ENCODE data around the gene RGPD8. TPM values are rescaled to one million over a fixed set of nuclear protein-coding genes. Genes with fewer than 3 reads are reported as not detected.

RGPD8 gene
- total RNA-seq, 2 donors from 2014 or later: 17.1 to 42.7 TPM

GRCh38 chr2:112476434-112476833 is 43.0 kb upstream of the RGPD8 start:
- no peaks in the 10 kb centered on the region for H3K4me1 ChIP-seq (ENCODE audit: control insufficient read depth, insufficient read depth, low read length)
- Mint-ChIP-seq H3K9me3 (no peaks in the 10 kb centered on the region), H3K4me3 (no peak overlapping the region), H3K27ac (no peak overlapping the region), H3K4me1 (peaks cover 4% of the 10 kb centered on the region), H3K27me3 (ENCODE audit: insufficient read depth) (peaks cover 9% of the 10 kb centered on the region), H3K36me3 (ENCODE audit: low read depth) (no peaks in the 10 kb centered on the region)
- no peak overlapping the region for H3K9ac ChIP-seq (ENCODE audit: extremely low read depth, low read length, poor library complexity, severe bottlenecking)
- H3K9me3 ChIP-seq (ENCODE audit: control insufficient read depth, low read length): no peaks in the 10 kb centered on the region
- H3K4me3 ChIP-seq (ENCODE audit: low read length): no peak overlapping the region
- TF ChIP-seq CTCF (conservative IDR thresholded peaks at IDR 0.05): no peak
- no peak overlapping the region for H3K27ac ChIP-seq (ENCODE audit: low read depth, low read length)
- DNase-seq: no peak
- H3K27me3 ChIP-seq (ENCODE audit: control insufficient read depth, insufficient read depth, low read length, poor library complexity, severe bottlenecking): no peaks in the 10 kb centered on the region
- no peaks in the 10 kb centered on the region for H3K36me3 ChIP-seq (ENCODE audit: control insufficient read depth, insufficient read depth, low read length)
- 89 to 92% methylated on average over 7 of the region's 7 CpGs for WGBS, 2 experiments (ENCODE audit: insufficient coverage in 1 of 2, insufficient read length in 1 of 2)

- no peaks in the 10 kb centered on the region for H3K36me3 ChIP-seq (ENCODE audit: control insufficient read depth, insufficient read depth, low read length)
- H3K4me3 Mint-ChIP-seq: no peak overlapping the region
- WGBS, 2 experiments (ENCODE audit: insufficient coverage in 1 of 2, insufficient read length in 1 of 2): 81 to 87% methylated on average over 6 of the region's 6 CpGs
These were observed 41.5 kb upstream of the RGPD8 start for GRCh38 chr2:112474844-112475486.

GRCh38 chr2:112472547-112473263 is 39.3 kb upstream of the RGPD8 start:
- Histone ChIP-seq H3K36me3 (ENCODE audit: control insufficient read depth, insufficient read depth, low read length) (no peaks in the 10 kb centered on the region), H3K9me3 (ENCODE audit: control insufficient read depth, low read length) (no peaks in the 10 kb centered on the region), H3K4me3 (ENCODE audit: low read length) (no peak overlapping the region), H3K9ac (ENCODE audit: extremely low read depth, low read length, poor library complexity, severe bottlenecking) (no peak overlapping the region), H3K4me1 (ENCODE audit: control insufficient read depth, insufficient read depth, low read length) (no peaks in the 10 kb centered on the region), H3K27ac (ENCODE audit: low read depth, low read length) (no peak overlapping the region), H3K27me3 (ENCODE audit: control insufficient read depth, insufficient read depth, low read length, poor library complexity, severe bottlenecking) (no peaks in the 10 kb centered on the region)
- Mint-ChIP-seq H3K4me1 (no peaks in the 10 kb centered on the region), H3K4me3 (no peak overlapping the region), H3K27me3 (ENCODE audit: insufficient read depth) (peaks cover 10% of the 10 kb centered on the region), H3K27ac (no peak overlapping the region), H3K36me3 (ENCODE audit: low read depth) (no peaks in the 10 kb centered on the region), H3K9me3 (peaks cover 6% of the 10 kb centered on the region)
- TF ChIP-seq CTCF (conservative IDR thresholded peaks at IDR 0.05): no peak
- DNase-seq: no peak
- 88 to 90% methylated on average over 3 to 5 of the region's 6 CpGs for WGBS, 2 experiments (ENCODE audit: insufficient coverage in 1 of 2, insufficient read length in 1 of 2)

More at GRCh38 chr2:112474844-112475486, 41.5 kb upstream of the RGPD8 start:
- H3K27ac Mint-ChIP-seq: no peak overlapping the region
- H3K9me3 ChIP-seq (ENCODE audit: control insufficient read depth, low read length): no peaks in the 10 kb centered on the region
- no peaks in the 10 kb centered on the region for H3K36me3 Mint-ChIP-seq (ENCODE audit: low read depth)
- no peaks in the 10 kb centered on the region for H3K9me3 Mint-ChIP-seq
- no peak for DNase-seq
- no peaks in the 10 kb centered on the region for H3K4me1 ChIP-seq (ENCODE audit: control insufficient read depth, insufficient read depth, low read length)
- H3K27ac ChIP-seq (ENCODE audit: low read depth, low read length): no peak overlapping the region
- no peak for TF ChIP-seq CTCF (conservative IDR thresholded peaks at IDR 0.05)
- no peaks in the 10 kb centered on the region for H3K4me1 Mint-ChIP-seq
- no peaks in the 10 kb centered on the region for H3K27me3 ChIP-seq (ENCODE audit: control insufficient read depth, insufficient read depth, low read length, poor library complexity, severe bottlenecking)
- H3K27me3 Mint-ChIP-seq (ENCODE audit: insufficient read depth): peaks cover 5% of the 10 kb centered on the region
- H3K4me3 ChIP-seq (ENCODE audit: low read length): no peak overlapping the region
- no peak overlapping the region for H3K9ac ChIP-seq (ENCODE audit: extremely low read depth, low read length, poor library complexity, severe bottlenecking)
